ENCODE measurements around the gene ZFC3H1.

The ZFC3H1 gene

GRCh38 chr12:71565535-71565934, 98.1 kb downstream of the ZFC3H1 start:
- DNase-seq, result no peak

GRCh38 chr12:71562676-71563595, 100.7 kb downstream of the ZFC3H1 start:
- no peak for DNase-seq

Data from T1000 (cell line).